PC-9 (cell line): ENCODE data around the gene EPHA2. TPM values are rescaled to one million over a fixed set of nuclear protein-coding genes. Genes with fewer than 3 reads are reported as not detected.
A peak's percentile ranks its signal among the peaks of the same experiment; 100 is the strongest.

Experiments used
- BruUV-seq: library from RNA; stranded (reverse); fragments of 400-500 nt; replicated peaks from 2 replicates; lab custom pipeline; 2021; lab: Mats Ljungman, UMichigan
- CTCF ChIA-PET: fragments of 300-600 bp; sonication (Branson Sonifier 250); formaldehyde crosslinking; loops from one replicate; lab custom pipeline; 2022; ENCODE audit warnings: antibody characterized with exemption; lab: Charles Lee
- POLR2A ChIA-PET: fragments of 300-600 bp; sonication (Branson Sonifier 250); formaldehyde crosslinking; loops from one replicate; lab custom pipeline; 2022; ENCODE audit warnings: antibody characterized with exemption; ENCODE audit not compliant: unreplicated experiment; lab: Charles Lee
- DNase-seq, 2 experiments: peaks; one replicate each; pipeline versions ENCODE4 v3.0.0 to v3.0.0-alpha.2; 2015 to 2022; ENCODE audit warnings: mixed read lengths in 1 of 2
- H2AFZ ChIP-seq: fragments of 200-600 bp; sonication (generic); 2 replicates; pipeline ENCODE4 v1.8.1; 2017; ENCODE audit warnings: antibody characterized with exemption
- H3F3A ChIP-seq: fragments of 200-600 bp; sonication (generic); 2 replicates; pipeline ENCODE4 v1.8.1; 2017; ENCODE audit warnings: antibody characterized with exemption, mild to moderate bottlenecking, low read depth; ENCODE audit not compliant: insufficient read depth
- H3K27ac ChIP-seq: fragments of 200-600 bp; sonication (generic); 2 replicates; pipeline ENCODE4 v1.6.1; 2016; ENCODE audit warnings: mixed run types
- H3K27me3 ChIP-seq: fragments of 200-600 bp; sonication (generic); 2 replicates; pipeline ENCODE4 v1.6.1; 2016; ENCODE audit warnings: low read depth, mixed run types; ENCODE audit not compliant: insufficient read depth
- H3K36me3 ChIP-seq: fragments of 200-600 bp; sonication (generic); 2 replicates; pipeline ENCODE4 v1.6.1; 2016; ENCODE audit warnings: low read depth, mixed run types
- H3K4me1 ChIP-seq: fragments of 200-600 bp; sonication (generic); replicated peaks from 2 replicates; pipeline ENCODE4 v1.6.1; 2016; ENCODE audit warnings: mixed run types; ENCODE audit not compliant: insufficient read depth
- H3K4me2 ChIP-seq: fragments of 200-600 bp; sonication (generic); 2 replicates; pipeline ENCODE4 v1.6.1; 2017; ENCODE audit warnings: mixed run types
- H3K4me3 ChIP-seq: fragments of 200-600 bp; sonication (generic); 2 replicates; pipeline ENCODE4 v1.6.1; 2016; ENCODE audit warnings: mixed run types
- H3K79me2 ChIP-seq: fragments of 200-600 bp; sonication (generic); 2 replicates; pipeline ENCODE4 v1.6.1; 2017; ENCODE audit warnings: low read depth, mixed run types
- H3K9me2 ChIP-seq: fragments of 200-600 bp; sonication (generic); 2 replicates; pipeline ENCODE4 v1.8.1; 2017; ENCODE audit warnings: mild to moderate bottlenecking; ENCODE audit not compliant: insufficient read depth
- H3K9me3 ChIP-seq: fragments of 200-600 bp; sonication (generic); 2 replicates; pipeline ENCODE4 v1.8.1; 2016; ENCODE audit warnings: low read depth; ENCODE audit not compliant: insufficient read depth
- H4K20me1 ChIP-seq: fragments of 200-600 bp; sonication (generic); 2 replicates; pipeline ENCODE4 v1.8.1; 2017; ENCODE audit not compliant: insufficient read depth
- CTCF ChIP-seq: fragments of 200-600 bp; sonication (generic); conservative IDR thresholded peaks from 2 replicates; pipeline ENCODE4 v1.6.1; 2017; ENCODE audit warnings: mixed run types, antibody characterized with exemption, mild to moderate bottlenecking, moderate library complexity
- EZH2 ChIP-seq: fragments of 200-600 bp; sonication (generic); IDR thresholded peaks from 2 replicates; pipeline ENCODE4 v1.8.0; 2017; ENCODE audit warnings: antibody characterized with exemption, low read depth
- intact Hi-C: fragments of 100-400 bp; cut with micrococcal nuclease; formaldehyde crosslinking; loops from one replicate; pipeline ENCODE4 v1.10.0; 2022; ENCODE audit not compliant: unreplicated experiment
- total RNA-seq: library from RNA; stranded (reverse); gene quantifications from 2 replicates; pipeline ENCODE4 v1.2.3, GENCODE V29; 2021

EPHA2 gene
- total RNA-seq, 1 experiment from 2014 or later: 48.3 TPM

DNA sequence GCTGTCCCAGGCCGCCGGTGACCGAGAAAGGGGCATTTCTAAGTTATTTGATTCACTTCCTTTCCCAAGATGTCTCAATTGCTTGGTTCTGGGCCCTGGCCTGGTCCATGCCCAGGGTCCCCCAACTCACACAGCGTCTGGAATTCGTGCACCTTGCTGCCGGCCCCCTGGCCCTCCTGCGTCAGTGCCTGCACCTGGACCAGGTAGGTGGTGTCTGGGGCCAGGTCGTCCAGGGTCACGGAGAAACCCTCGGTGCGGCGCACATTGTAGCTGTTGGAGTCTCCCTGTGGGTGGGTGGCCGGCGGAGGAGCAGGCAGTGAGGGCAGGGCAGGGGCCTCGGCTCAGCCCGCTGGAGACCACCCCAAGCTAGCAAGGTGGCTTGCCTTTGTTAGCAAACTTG, 21.0 kb downstream of the EPHA2 start:
- Histone ChIP-seq H3K9me3 (no peaks in the 10 kb centered on the region), H3K27me3 (no peaks in the 10 kb centered on the region), H3K27ac (0 out of 2 replicates have a peak overlapping the region, but pooled peaks have one; percentile 3), H3K4me3 (no peak overlapping the region; the same call in 1 of the 2 replicates), H3F3A (peaks cover 84% of the 10 kb centered on the region), H4K20me1 (no peaks in the 10 kb centered on the region; the same call in 1 of the 2 replicates), H3K36me3 (peaks cover 52% of the 10 kb centered on the region), H3K4me2 (peak overlapping the region; percentile 51; the same call in 1 of the 2 replicates), H3K79me2 (peaks cover 89% of the 10 kb centered on the region), H3K4me1 (peaks cover 33% of the 10 kb centered on the region), H3K9me2 (no peaks in the 10 kb centered on the region), H2AFZ (no peak overlapping the region)
- POLR2A ChIA-PET: no interaction called here
- no TSS peak for BruUV-seq
- TF ChIP-seq CTCF (no peak), EZH2 (no peak)
- intact Hi-C loops: no loop called here
- DNase-seq: no peak
- CTCF ChIA-PET: no interaction called here

GRCh38 chr1:16134066-16134801, 21.6 kb downstream of the EPHA2 start:
- Histone ChIP-seq H3K27me3 (no peaks in the 10 kb centered on the region), H4K20me1 (peaks cover 2% of the 10 kb centered on the region; the same call in 1 of the 2 replicates), H3K79me2 (peaks cover 84% of the 10 kb centered on the region), H2AFZ (no peak overlapping the region), H3K4me3 (no peak overlapping the region; the same call in 1 of the 2 replicates), H3K9me3 (no peaks in the 10 kb centered on the region), H3K36me3 (peaks cover 55% of the 10 kb centered on the region), H3K4me2 (0 out of 2 replicates have a peak overlapping the region, but pooled peaks have one; percentile 51), H3K9me2 (no peaks in the 10 kb centered on the region), H3K4me1 (peaks cover 26% of the 10 kb centered on the region), H3F3A (peaks cover 84% of the 10 kb centered on the region), H3K27ac (no peak overlapping the region)
- no peak for DNase-seq
- POLR2A ChIA-PET: no interaction called here
- intact Hi-C loops: no loop called here
- TF ChIP-seq EZH2 (no peak), CTCF (no peak)
- BruUV-seq: no TSS peak
- CTCF ChIA-PET: no interaction called here

GRCh38 chr1:16133007-16133961, 22.6 kb downstream of the EPHA2 start:
- intact Hi-C loops: no loop called here
- Histone ChIP-seq H3K4me3 (no peak overlapping the region), H3K9me2 (no peaks in the 10 kb centered on the region), H3K4me1 (peaks cover 19% of the 10 kb centered on the region), H3K79me2 (peaks cover 77% of the 10 kb centered on the region), H3K27ac (no peak overlapping the region), H3K27me3 (no peaks in the 10 kb centered on the region), H4K20me1 (peaks cover 12% of the 10 kb centered on the region), H3K4me2 (no peak overlapping the region), H3K36me3 (peaks cover 64% of the 10 kb centered on the region), H3F3A (peaks cover 85% of the 10 kb centered on the region), H3K9me3 (no peaks in the 10 kb centered on the region), H2AFZ (no peak overlapping the region)
- DNase-seq: no peak
- CTCF ChIA-PET: no interaction called here
- POLR2A ChIA-PET: no interaction called here
- no TSS peak for BruUV-seq
- TF ChIP-seq CTCF (no peak), EZH2 (no peak)
